MCF 10A (cell line): ENCODE measurements around the gene PYURF. TPM values are rescaled to one million over a fixed set of nuclear protein-coding genes. Genes with fewer than 3 reads are reported as not detected.

Source experiments
- BruUV-seq: library from RNA; stranded (reverse); fragments of 400-500 nt; replicated peaks from 2 replicates; lab custom pipeline; 2021; lab: Mats Ljungman, UMichigan
- CTCF ChIA-PET: fragments of 300-600 bp; sonication (Branson Sonifier 250); formaldehyde crosslinking; extraction: SDS; loops from one replicate; lab custom pipeline; 2021; ENCODE audit warnings: antibody characterized with exemption, inconsistent platforms; lab: Yijun Ruan, JAX
- POLR2A ChIA-PET: fragments of 300-600, 350-650 bp; sonication (Branson Sonifier 250); formaldehyde crosslinking; extraction: SDS; loops from one replicate; lab custom pipeline; 2020; ENCODE audit warnings: antibody characterized with exemption, inconsistent platforms; lab: Yijun Ruan, JAX
- DNase-seq: peaks from one replicate; pipeline ENCODE4 v3.0.0-alpha.2; 2018; ENCODE audit not compliant: unreplicated experiment
- H3K27ac Mint-ChIP-seq: one replicate; pipeline ENCODE4 v1.8.0; 2022; ENCODE audit warnings: mild to moderate bottlenecking, low read depth, mixed read lengths; ENCODE audit not compliant: unreplicated experiment
- H3K27me3 Mint-ChIP-seq: one replicate; pipeline ENCODE4 v1.8.0; 2022; ENCODE audit warnings: mixed read lengths; ENCODE audit not compliant: insufficient read depth, unreplicated experiment
- H3K36me3 Mint-ChIP-seq: one replicate; pipeline ENCODE4 v1.8.0; 2022; ENCODE audit warnings: mild to moderate bottlenecking, moderate library complexity, mixed read lengths; ENCODE audit not compliant: insufficient read depth, unreplicated experiment
- H3K4me1 Mint-ChIP-seq: one replicate; pipeline ENCODE4 v1.8.0; 2022; ENCODE audit warnings: mixed read lengths; ENCODE audit not compliant: insufficient read depth, unreplicated experiment
- H3K4me3 Mint-ChIP-seq: one replicate; pipeline ENCODE4 v1.8.0; 2022; ENCODE audit warnings: mild to moderate bottlenecking, moderate library complexity, mixed read lengths; ENCODE audit not compliant: unreplicated experiment
- H3K9me3 Mint-ChIP-seq: one replicate; pipeline ENCODE4 v1.8.0; 2022; ENCODE audit warnings: mixed read lengths; ENCODE audit not compliant: unreplicated experiment
- CTCF ChIP-seq: fragments of 200-600 bp; IDR thresholded peaks from one replicate; pipeline ENCODE4 v1.8.0; 2022; ENCODE audit warnings: antibody characterized with exemption, mild to moderate bottlenecking; ENCODE audit not compliant: unreplicated experiment
- intact Hi-C: fragments of 100-400 bp; cut with micrococcal nuclease; formaldehyde crosslinking; loops from 2 replicates; pipeline ENCODE4 v1.14.1; 2022
- total RNA-seq: library from RNA; stranded (reverse); gene quantifications from 2 replicates; pipeline ENCODE4 v1.2.3, GENCODE V29; 2022

PYURF gene
- total RNA-seq, 1 experiment from 2014 or later = 80.9 TPM

DNA sequence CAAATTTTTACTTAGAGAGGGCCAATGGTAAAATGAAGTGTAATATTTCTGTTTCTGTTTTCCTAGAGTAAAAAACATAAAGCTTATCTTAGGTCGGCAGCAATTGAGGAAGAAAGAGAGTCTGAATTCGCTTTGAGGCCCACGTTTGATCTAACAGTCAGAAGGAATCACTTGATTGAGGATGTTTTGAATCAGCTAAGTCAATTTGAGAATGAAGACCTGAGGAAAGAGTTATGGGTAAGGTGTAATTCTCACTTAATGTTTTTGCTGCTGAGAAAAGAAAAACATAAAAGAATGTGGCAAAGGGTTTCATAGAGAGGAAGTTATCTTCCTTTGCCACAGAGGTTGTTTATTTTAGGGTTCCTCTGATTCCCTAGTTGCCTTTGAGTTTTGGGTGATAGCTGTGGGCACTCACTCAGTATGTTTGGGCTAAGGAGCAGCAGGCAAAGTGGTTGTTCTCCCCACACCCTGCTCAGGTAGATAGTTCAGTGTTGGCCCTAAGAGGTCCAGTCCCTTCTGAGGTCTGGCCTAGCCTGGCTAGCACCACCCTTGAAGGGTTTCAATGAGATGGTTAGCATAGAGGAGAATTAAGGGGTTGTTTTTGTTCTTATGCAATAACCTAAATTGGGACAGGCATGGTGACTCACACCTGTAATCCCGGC lies 34.3 kb downstream of the PYURF start:
- no peaks in the 10 kb centered on the region for H3K9me3 Mint-ChIP-seq
- no peaks in the 10 kb centered on the region for H3K36me3 Mint-ChIP-seq
- TF ChIP-seq CTCF = no peak
- no peak overlapping the region for H3K4me3 Mint-ChIP-seq
- ChIA-PET POLR2A (no interaction called here), CTCF (interaction anchor here (1.3 kb wide), 1 partner anchor 33 kb away, joined by 6 read pairs; the partner anchor contains the start of gene HERC5)
- no peaks in the 10 kb centered on the region for H3K4me1 Mint-ChIP-seq
- BruUV-seq = no TSS peak
- peak; percentile 3 for DNase-seq
- intact Hi-C loops = no loop called here
- H3K27ac Mint-ChIP-seq = no peak overlapping the region
- H3K27me3 Mint-ChIP-seq = no peaks in the 10 kb centered on the region

GRCh38 chr4:88481537-88481936 lies 42.0 kb downstream of the PYURF start:
- TF ChIP-seq CTCF = no peak
- no peaks in the 10 kb centered on the region for H3K9me3 Mint-ChIP-seq
- no peaks in the 10 kb centered on the region for H3K4me1 Mint-ChIP-seq
- intact Hi-C loops = no loop called here
- H3K36me3 Mint-ChIP-seq = no peaks in the 10 kb centered on the region
- POLR2A ChIA-PET = no interaction called here
- BruUV-seq = no TSS peak
- no peak overlapping the region for H3K27ac Mint-ChIP-seq
- H3K4me3 Mint-ChIP-seq = no peak overlapping the region
- DNase-seq = no peak
- CTCF ChIA-PET = interaction anchor here (0.6 to 1.0 kb wide), 3 partner anchors 23 to 71 kb away, joined by 3 read pairs; partner anchors contain the start of gene HERC5
- no peaks in the 10 kb centered on the region for H3K27me3 Mint-ChIP-seq

GRCh38 chr4:88478247-88478646 lies 45.3 kb downstream of the PYURF start:
- H3K4me1 Mint-ChIP-seq = peaks cover 3% of the 10 kb centered on the region
- intact Hi-C loops = no loop called here
- BruUV-seq = no TSS peak
- no peak overlapping the region for H3K27ac Mint-ChIP-seq
- H3K9me3 Mint-ChIP-seq = no peaks in the 10 kb centered on the region
- no peaks in the 10 kb centered on the region for H3K36me3 Mint-ChIP-seq
- POLR2A ChIA-PET = interaction anchor here (1.3 kb wide), 1 partner anchor 10 kb away, joined by 4 read pairs; no protein-coding TSS in a partner anchor
- no peak for TF ChIP-seq CTCF
- peaks cover 6% of the 10 kb centered on the region for H3K27me3 Mint-ChIP-seq
- no peak for DNase-seq
- H3K4me3 Mint-ChIP-seq = no peak overlapping the region
- CTCF ChIA-PET = interaction anchor here (0.6 kb wide), 1 partner anchor 12 kb away, joined by 3 read pairs; no protein-coding TSS in a partner anchor

- H3K27ac Mint-ChIP-seq = no peak overlapping the region
- no TSS peak for BruUV-seq
- H3K9me3 Mint-ChIP-seq = no peaks in the 10 kb centered on the region
- CTCF ChIA-PET = interaction anchor here (0.7 kb wide), 1 partner anchor 99 kb away, joined by 3 read pairs; the partner anchor contains the start of gene HERC6
- H3K4me1 Mint-ChIP-seq = peaks cover 6% of the 10 kb centered on the region
- no peaks in the 10 kb centered on the region for H3K36me3 Mint-ChIP-seq
- peaks cover 12% of the 10 kb centered on the region for H3K27me3 Mint-ChIP-seq
- POLR2A ChIA-PET = interaction anchor here (1.3 kb wide), 1 partner anchor 10 kb away, joined by 4 read pairs; no protein-coding TSS in a partner anchor
- intact Hi-C loops = no loop called here
- no peak for TF ChIP-seq CTCF
- DNase-seq = no peak
- H3K4me3 Mint-ChIP-seq = no peak overlapping the region
These were observed 46.2 kb downstream of the PYURF start for GRCh38 chr4:88477229-88477860.
